Bronchial epithelial cell (primary cell): ENCODE measurements around the gene VTI1A. TPM values are rescaled to one million over a fixed set of nuclear protein-coding genes. Genes with fewer than 3 reads are reported as not detected.
"Not testable (repeated sequence)": the region's sequence is repeated elsewhere in the genome, so short reads cannot be mapped to it uniquely, and the experiment has no call there.

Experiments
- DNase-seq: peaks from one replicate; pipeline ENCODE4 v3.0.0-alpha.2; 2010; ENCODE audit warnings: low read depth
- FAIRE-seq: peaks from 2 replicates; lab custom pipeline; 2011; peaks lifted over from hg19 to GRCh38; lab: Jason Lieb, UNC
- H3K27me3 ChIP-seq: 2 replicates; pipeline ENCODE4 v1.5.1; 2011; ENCODE audit warnings: low read length; ENCODE audit not compliant: control insufficient read depth, insufficient read depth
- H3K36me3 ChIP-seq: 2 replicates; pipeline ENCODE4 v1.5.1; 2011; ENCODE audit warnings: low read length; ENCODE audit not compliant: control insufficient read depth, insufficient read depth
- H3K4me3 ChIP-seq: 2 replicates; pipeline ENCODE4 v1.5.1; 2011; ENCODE audit warnings: mild to moderate bottlenecking, low read depth, low read length, control low read depth
- total RNA-seq: library from RNA; depleted of rRNA; stranded (reverse); fragments of >200 nt; gene quantifications from 2 replicates; pipeline ENCODE4 v1.2.1, GENCODE V29; 2014
- TF ChIP-seq, protein P1 (sequence below): IDR thresholded peaks from 2 replicates; pipeline ENCODE4 v1.5.1; 2011; ENCODE audit warnings: mild to moderate bottlenecking, moderate library complexity, low read length, control low read depth, inconsistent platforms; ENCODE audit not compliant: insufficient read depth, severe bottlenecking

Gene VTI1A
- total RNA-seq, 1 donor from 2014 or later, result 36.6 TPM

DNA sequence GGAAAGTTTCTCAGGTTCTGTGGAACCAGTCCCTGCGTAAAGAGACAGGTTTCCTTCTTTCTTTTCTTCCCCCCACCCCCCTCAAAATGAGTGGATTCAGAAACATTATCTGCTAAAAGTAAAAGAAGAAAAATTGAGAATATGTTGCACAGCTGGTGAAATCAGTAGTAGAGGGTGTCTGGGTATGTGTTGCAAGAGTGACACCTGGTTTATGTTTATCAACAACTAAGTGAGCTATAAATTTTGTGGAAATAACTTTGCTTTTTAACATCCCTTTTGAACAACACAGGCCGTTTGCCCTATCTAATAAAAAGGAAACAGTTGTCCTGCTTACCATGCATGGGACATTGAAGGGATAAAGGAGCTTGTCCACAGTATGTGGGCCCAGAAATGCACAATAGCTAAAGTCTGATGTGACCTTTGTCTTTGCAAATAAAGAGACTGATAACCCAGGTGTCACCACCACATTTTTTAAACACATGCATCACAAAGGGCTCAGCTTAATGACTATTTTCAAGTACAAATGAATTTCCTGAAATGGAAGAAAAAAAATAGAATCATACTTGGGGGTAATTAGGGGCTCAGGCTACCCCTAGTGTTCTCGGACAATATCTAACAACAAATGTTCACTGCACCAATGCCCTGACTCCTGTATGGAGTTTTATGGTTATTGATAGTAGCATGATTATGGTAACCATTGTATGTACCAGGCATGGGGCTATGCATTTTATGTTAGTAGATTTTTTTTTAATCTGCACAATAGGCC lies 281.3 kb downstream of the VTI1A start:
- TF ChIP-seq, protein P1, sequence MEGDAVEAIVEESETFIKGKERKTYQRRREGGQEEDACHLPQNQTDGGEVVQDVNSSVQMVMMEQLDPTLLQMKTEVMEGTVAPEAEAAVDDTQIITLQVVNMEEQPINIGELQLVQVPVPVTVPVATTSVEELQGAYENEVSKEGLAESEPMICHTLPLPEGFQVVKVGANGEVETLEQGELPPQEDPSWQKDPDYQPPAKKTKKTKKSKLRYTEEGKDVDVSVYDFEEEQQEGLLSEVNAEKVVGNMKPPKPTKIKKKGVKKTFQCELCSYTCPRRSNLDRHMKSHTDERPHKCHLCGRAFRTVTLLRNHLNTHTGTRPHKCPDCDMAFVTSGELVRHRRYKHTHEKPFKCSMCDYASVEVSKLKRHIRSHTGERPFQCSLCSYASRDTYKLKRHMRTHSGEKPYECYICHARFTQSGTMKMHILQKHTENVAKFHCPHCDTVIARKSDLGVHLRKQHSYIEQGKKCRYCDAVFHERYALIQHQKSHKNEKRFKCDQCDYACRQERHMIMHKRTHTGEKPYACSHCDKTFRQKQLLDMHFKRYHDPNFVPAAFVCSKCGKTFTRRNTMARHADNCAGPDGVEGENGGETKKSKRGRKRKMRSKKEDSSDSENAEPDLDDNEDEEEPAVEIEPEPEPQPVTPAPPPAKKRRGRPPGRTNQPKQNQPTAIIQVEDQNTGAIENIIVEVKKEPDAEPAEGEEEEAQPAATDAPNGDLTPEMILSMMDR, result no peak
- Histone ChIP-seq H3K4me3 (no peak overlapping the region), H3K36me3 (no peaks in the 10 kb centered on the region), H3K27me3 (no peaks in the 10 kb centered on the region)
- DNase-seq (no peak), FAIRE-seq (no peak)

DNA sequence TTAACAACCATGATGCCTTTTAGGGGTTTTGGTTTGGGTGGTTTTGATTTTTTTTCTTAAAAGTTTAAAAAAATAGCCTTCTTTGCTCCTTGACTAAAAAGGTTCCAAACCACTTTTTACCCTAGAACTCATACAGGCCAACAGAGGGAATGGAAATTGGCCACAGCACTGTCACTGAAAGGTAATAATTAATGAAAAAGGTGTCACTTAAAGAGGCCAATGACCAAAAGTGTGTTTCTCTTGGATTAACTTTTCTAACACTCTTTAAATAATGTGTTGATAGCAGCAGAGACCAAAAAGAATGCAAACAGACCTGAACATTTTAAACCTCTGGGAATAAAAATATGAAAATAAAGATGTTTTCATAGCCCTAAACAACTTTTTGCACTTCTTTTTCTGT lies 282.0 kb downstream of the VTI1A start:
- Histone ChIP-seq H3K36me3 (no peaks in the 10 kb centered on the region), H3K27me3 (no peaks in the 10 kb centered on the region), H3K4me3 (no peak overlapping the region)
- DNase-seq (no peak), FAIRE-seq (no peak)
- TF ChIP-seq, protein P1, result no peak

DNA sequence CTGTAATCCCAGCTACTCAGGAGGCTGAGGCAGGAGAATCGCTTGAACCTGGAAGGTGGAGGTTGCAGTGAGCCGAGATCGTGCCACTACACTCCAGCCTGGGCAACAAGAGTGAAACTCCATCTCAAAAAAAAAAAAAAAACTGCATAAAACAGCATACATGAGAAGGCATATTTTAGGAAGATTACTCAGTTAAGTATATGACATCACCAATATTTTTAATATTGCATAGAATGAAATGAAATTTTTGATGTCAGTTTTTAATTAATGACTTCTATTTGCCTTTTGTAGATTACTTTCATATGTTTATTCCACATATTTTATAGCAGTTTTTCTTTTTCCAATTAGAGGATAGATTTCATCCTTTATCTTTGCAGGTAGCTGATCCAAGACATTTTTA lies 284.4 kb downstream of the VTI1A start:
- FAIRE-seq, DNase-seq, H3K36me3 ChIP-seq, H3K4me3 ChIP-seq, H3K27me3 ChIP-seq: not testable (repeated sequence)

DNA sequence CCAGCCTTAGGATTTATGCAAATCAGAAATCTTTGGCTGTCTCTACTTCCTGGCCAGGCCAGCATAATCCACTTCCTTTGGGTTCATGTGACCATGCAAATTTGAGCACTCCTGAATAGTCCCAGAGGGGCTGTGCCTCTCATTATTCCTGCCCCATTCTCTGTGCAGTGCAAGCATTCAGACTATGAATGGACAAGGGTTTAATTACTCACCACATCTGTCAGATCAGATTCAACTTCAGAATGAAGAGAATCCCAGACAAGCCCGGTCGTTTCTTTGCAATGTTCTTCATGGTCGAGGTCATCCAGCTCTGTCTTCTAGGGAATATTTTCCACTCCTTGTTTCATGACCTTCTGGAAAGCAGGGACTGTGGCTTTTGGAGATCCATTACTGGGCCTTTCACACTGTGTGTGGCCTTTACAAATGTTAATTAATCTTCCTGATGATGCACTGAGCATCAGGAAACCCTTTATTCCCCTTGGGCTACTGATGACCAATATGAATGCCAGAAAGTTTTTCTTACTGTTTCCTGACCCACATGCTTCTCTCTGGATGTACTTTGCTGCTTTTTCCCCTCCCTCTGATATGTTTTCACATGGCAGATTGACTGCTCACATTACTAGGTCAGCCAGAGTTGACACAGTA lies 285.4 kb downstream of the VTI1A start:
- DNase-seq, result peak; percentile 63
- Histone ChIP-seq H3K36me3 (no peaks in the 10 kb centered on the region), H3K4me3 (no peak overlapping the region), H3K27me3 (no peaks in the 10 kb centered on the region)
- TF ChIP-seq, protein P1, result no peak
- FAIRE-seq, result no peak

DNA sequence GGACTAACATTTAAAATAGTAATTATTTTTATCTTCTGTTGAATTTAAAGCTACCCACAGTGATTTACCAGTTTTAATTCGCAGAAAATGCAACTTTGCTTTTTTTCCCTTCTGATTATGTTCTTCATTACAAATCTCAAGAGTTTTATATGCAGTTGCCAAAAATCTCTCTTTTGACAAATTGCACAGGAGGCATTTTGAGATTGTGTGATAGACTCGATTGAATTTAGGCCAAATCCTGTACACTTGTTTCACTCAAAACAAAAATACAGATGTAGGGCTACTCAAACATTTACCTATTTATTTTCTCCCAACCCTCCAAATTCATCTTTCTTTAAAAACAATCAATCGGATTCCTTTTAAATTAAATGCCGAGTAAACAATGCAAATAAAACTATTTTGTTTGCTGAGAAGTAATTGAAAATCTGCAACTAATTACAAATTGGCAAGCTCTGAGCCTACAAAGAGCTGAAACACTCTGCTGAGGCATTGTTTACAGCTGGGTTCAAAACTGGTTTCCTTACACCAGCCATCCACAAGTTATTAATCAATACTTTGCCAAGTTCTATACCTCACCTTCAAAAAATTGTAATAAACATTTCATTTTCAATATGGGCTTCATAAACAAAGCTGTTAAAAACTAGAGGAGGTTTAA lies 288.2 kb downstream of the VTI1A start:
- FAIRE-seq (no peak), DNase-seq (no peak)
- Histone ChIP-seq H3K36me3 (no peaks in the 10 kb centered on the region), H3K27me3 (no peaks in the 10 kb centered on the region), H3K4me3 (no peak overlapping the region)
- TF ChIP-seq, protein P1, result no peak
